Mucosa of rectum (tissue), 2 donors: ENCODE results near the gene MFAP1.
A peak's percentile ranks its signal among the peaks of the same experiment; 100 is the strongest.
"Not testable (repeated sequence)": the region's sequence is repeated elsewhere in the genome, so short reads cannot be mapped to it uniquely, and the experiment has no call there.

Source experiments
- H3K27ac ChIP-seq, 2 donors: one replicate each; pipeline ENCODE4 v1.7.0; 2013; ENCODE audit warnings: inconsistent platforms in 2 of 2, low read depth in 2 of 2, low read length in 2 of 2
- H3K27me3 ChIP-seq, 2 donors: one replicate each; pipeline ENCODE4 v1.7.0; 2013; ENCODE audit warnings: low read length in 2 of 2; ENCODE audit not compliant: control insufficient read depth in 2 of 2, insufficient read depth in 2 of 2
- H3K36me3 ChIP-seq, 2 donors: one replicate each; pipeline ENCODE4 v1.7.0; 2013; ENCODE audit warnings: low read length in 2 of 2; ENCODE audit not compliant: control insufficient read depth in 2 of 2, insufficient read depth in 2 of 2
- H3K4me1 ChIP-seq, 2 donors: one replicate each; pipeline ENCODE4 v1.7.0; 2013; ENCODE audit warnings: low read length in 2 of 2, mild to moderate bottlenecking in 1 of 2; ENCODE audit not compliant: control insufficient read depth in 2 of 2, insufficient read depth in 2 of 2
- H3K4me3 ChIP-seq, 2 donors: one replicate each; pipeline ENCODE4 v1.7.0; 2013; ENCODE audit warnings: low read length in 2 of 2
- H3K9ac ChIP-seq, 2 donors: one replicate each; pipeline ENCODE4 v1.7.0; 2013; ENCODE audit warnings: low read length in 2 of 2, low read depth in 1 of 2, mild to moderate bottlenecking in 1 of 2
- H3K9me3 ChIP-seq, 2 donors: one replicate each; pipeline ENCODE4 v1.7.0; 2013; ENCODE audit warnings: low read length in 2 of 2; ENCODE audit not compliant: control insufficient read depth in 2 of 2
- donor health status: healthy.
- donor health status: Normal muscosa, but diverticular disease.

Gene MFAP1

GRCh38 chr15:43851251-43851650, 26.8 kb upstream of the MFAP1 start:
- H3K27ac ChIP-seq: no peak overlapping the region
- H3K27me3 ChIP-seq: no peaks in the 10 kb centered on the region
- H3K36me3 ChIP-seq: peaks cover 0 to 4% of the 10 kb centered on the region in 2 donors
- no peak overlapping the region for H3K4me3 ChIP-seq
- H3K4me1 ChIP-seq: no peaks in the 10 kb centered on the region
- H3K9me3 ChIP-seq: no peaks in the 10 kb centered on the region
- no peak overlapping the region for H3K9ac ChIP-seq

- Histone ChIP-seq H3K36me3 (peaks cover 2 to 4% of the 10 kb centered on the region in 2 donors), H3K4me1 (no peaks in the 10 kb centered on the region), H3K9me3 (no peaks in the 10 kb centered on the region)
Measured at GRCh38 chr15:43845421-43845820, 20.9 kb upstream of the MFAP1 start.

GRCh38 chr15:43832485-43832884, 8.0 kb upstream of the MFAP1 start:
- not testable (repeated sequence) for H3K9ac ChIP-seq, H3K9me3 ChIP-seq, H3K27me3 ChIP-seq, H3K4me1 ChIP-seq, H3K36me3 ChIP-seq, H3K27ac ChIP-seq, H3K4me3 ChIP-seq

More at GRCh38 chr15:43845421-43845820, 20.9 kb upstream of the MFAP1 start:
- Histone ChIP-seq H3K27ac (no peak overlapping the region), H3K4me3 (no peak overlapping the region), H3K9ac (no peak overlapping the region), H3K27me3 (no peaks in the 10 kb centered on the region)

- not testable (repeated sequence) for H3K4me1 ChIP-seq, H3K27me3 ChIP-seq, H3K36me3 ChIP-seq, H3K4me3 ChIP-seq, H3K9ac ChIP-seq, H3K9me3 ChIP-seq, H3K27ac ChIP-seq
Measured at GRCh38 chr15:43831519-43832052, 7.1 kb upstream of the MFAP1 start.

GRCh38 chr15:43830691-43831275, 6.3 kb upstream of the MFAP1 start:
- not testable (repeated sequence) for H3K27me3 ChIP-seq, H3K4me3 ChIP-seq, H3K9me3 ChIP-seq, H3K27ac ChIP-seq, H3K9ac ChIP-seq, H3K36me3 ChIP-seq
- peaks cover 5 to 13% of the 10 kb centered on the region in 2 donors for H3K4me1 ChIP-seq

GRCh38 chr15:43829951-43830540, 5.6 kb upstream of the MFAP1 start:
- not testable (repeated sequence) for H3K4me3 ChIP-seq, H3K27me3 ChIP-seq, H3K9me3 ChIP-seq, H3K9ac ChIP-seq, H3K36me3 ChIP-seq, H3K27ac ChIP-seq
- peaks cover 5 to 13% of the 10 kb centered on the region in 2 donors for H3K4me1 ChIP-seq

GRCh38 chr15:43828061-43828657, 3.7 kb upstream of the MFAP1 start:
- Histone ChIP-seq H3K4me1 (peaks cover 12 to 22% of the 10 kb centered on the region in 2 donors), H3K4me3 (peak overlapping the region; percentile 16 to 82), H3K27ac (no peak overlapping the region), H3K9ac (no peak overlapping the region), H3K36me3 (no peaks in the 10 kb centered on the region), H3K9me3 (no peaks in the 10 kb centered on the region), H3K27me3 (no peaks in the 10 kb centered on the region)

GRCh38 chr15:43826508-43827341, 2.2 kb upstream of the MFAP1 start, which contains the start of gene WDR76:
WDR76 (plus strand) TSS chr15:43827002; CDS start chr15:43827033, 31 bp downstream.
- peak within 1 kb of the TSS; percentile 82 to 83 for H3K4me3 ChIP-seq
- peak within 1 kb of the TSS; percentile 47 to 67 for H3K27ac ChIP-seq
- peaks cover 12 to 26% of the 10 kb centered on the region in 2 donors for H3K4me1 ChIP-seq
- peak within 1 kb of the TSS; percentile 68 to 69 for H3K9ac ChIP-seq
- H3K27me3 ChIP-seq: no peaks in the 10 kb centered on the region
- no peaks in the 10 kb centered on the region for H3K36me3 ChIP-seq
- no peaks in the 10 kb centered on the region for H3K9me3 ChIP-seq

GRCh38 chr15:43826029-43826507, 1.6 kb upstream of the MFAP1 start:
- H3K4me1 ChIP-seq: peaks cover 12 to 26% of the 10 kb centered on the region in 2 donors
- peak overlapping the region in 1 of 2 donors; percentile 67 for H3K27ac ChIP-seq
- peak overlapping the region; percentile 32 to 51 for H3K9ac ChIP-seq
- H3K4me3 ChIP-seq: peak overlapping the region; percentile 82 to 83
- H3K27me3 ChIP-seq: no peaks in the 10 kb centered on the region
- no peaks in the 10 kb centered on the region for H3K9me3 ChIP-seq
- H3K36me3 ChIP-seq: no peaks in the 10 kb centered on the region
